Adrenal gland (tissue), 5 donors: ENCODE data around the gene ELMO2.

Experiments
- POLR2A ChIP-seq, 2 donors: fragments of 450-650 bp; IDR thresholded peaks; one replicate each; pipeline ENCODE4 v1.6.1; 2017; ENCODE audit warnings: antibody characterized with exemption in 2 of 2, mild to moderate bottlenecking in 2 of 2, moderate library complexity in 1 of 2
- TF ChIP-seq, protein P1 (sequence below), 6 experiments: fragments of 450-650 bp in 4 of 6; fragments of 200-600 bp in 2 of 6; sonication (generic) in 1 of 6; IDR thresholded peaks; 1 replicate in 5 of 6; 2 replicates in 1 of 6; pipeline versions ENCODE4 v1.5.1 to v1.8.0; 2016 to 2021; ENCODE audit warnings: antibody characterized with exemption in 6 of 6, mild to moderate bottlenecking in 2 of 6, moderate library complexity in 1 of 6
- donor health status: DM: no; HTN: no; CAD: no.

DNA sequence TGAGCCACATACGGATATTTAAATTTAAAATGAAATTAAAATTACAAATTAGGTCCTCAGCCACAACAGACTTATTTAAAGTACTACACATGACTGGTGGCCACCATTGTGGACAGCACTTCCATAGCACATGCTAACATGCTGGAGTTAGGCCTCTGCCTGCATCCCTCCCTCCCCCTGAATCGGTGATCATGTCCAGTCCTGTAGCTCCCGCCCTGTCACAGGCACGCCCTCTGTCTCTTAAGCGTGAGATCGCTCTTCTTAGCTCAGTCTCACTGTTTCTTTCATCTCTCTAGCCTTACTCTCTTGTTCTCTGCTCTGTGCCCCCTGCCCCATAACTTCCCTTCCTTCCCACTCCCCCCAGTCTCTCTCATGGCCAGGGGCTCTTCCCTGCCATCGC lies 28.9 kb downstream of the ELMO2 start:
- TF ChIP-seq, protein P1, sequence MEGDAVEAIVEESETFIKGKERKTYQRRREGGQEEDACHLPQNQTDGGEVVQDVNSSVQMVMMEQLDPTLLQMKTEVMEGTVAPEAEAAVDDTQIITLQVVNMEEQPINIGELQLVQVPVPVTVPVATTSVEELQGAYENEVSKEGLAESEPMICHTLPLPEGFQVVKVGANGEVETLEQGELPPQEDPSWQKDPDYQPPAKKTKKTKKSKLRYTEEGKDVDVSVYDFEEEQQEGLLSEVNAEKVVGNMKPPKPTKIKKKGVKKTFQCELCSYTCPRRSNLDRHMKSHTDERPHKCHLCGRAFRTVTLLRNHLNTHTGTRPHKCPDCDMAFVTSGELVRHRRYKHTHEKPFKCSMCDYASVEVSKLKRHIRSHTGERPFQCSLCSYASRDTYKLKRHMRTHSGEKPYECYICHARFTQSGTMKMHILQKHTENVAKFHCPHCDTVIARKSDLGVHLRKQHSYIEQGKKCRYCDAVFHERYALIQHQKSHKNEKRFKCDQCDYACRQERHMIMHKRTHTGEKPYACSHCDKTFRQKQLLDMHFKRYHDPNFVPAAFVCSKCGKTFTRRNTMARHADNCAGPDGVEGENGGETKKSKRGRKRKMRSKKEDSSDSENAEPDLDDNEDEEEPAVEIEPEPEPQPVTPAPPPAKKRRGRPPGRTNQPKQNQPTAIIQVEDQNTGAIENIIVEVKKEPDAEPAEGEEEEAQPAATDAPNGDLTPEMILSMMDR (IDR thresholded peaks at IDR 0.05), result no peak
- no peak for TF ChIP-seq POLR2A (IDR thresholded peaks at IDR 0.05)
